CD4-positive, alpha-beta memory T cell (primary cell): ENCODE data around the gene DST. TPM values are rescaled to one million over a fixed set of nuclear protein-coding genes. Genes with fewer than 3 reads are reported as not detected.

Experiments
- CTCF ChIA-PET: fragments of 350-600 bp; sonication (Branson Sonifier 250); formaldehyde crosslinking; loops from one replicate; lab custom pipeline; 2021; ENCODE audit warnings: inconsistent platforms; ENCODE audit not compliant: partially characterized antibody; lab: Charles Lee
- POLR2A ChIA-PET: fragments of 350-600 bp; sonication (Branson Sonifier 250); formaldehyde crosslinking; loops from one replicate; lab custom pipeline; 2021; ENCODE audit not compliant: partially characterized antibody; lab: Charles Lee
- DNase-seq, 5 donors: peaks; one replicate each; pipeline versions ENCODE4 v3.0.0 to v3.0.0-alpha.2; 2020 to 2022; ENCODE audit warnings: mixed read lengths in 1 of 5
- H3K27ac ChIP-seq: one replicate; pipeline ENCODE4 v1.7.0; 2013; ENCODE audit warnings: low read depth, low read length
- H3K27me3 ChIP-seq: 2 replicates; pipeline ENCODE4 v1.7.0; 2013; ENCODE audit warnings: mild to moderate bottlenecking, low read length, moderate library complexity; ENCODE audit not compliant: insufficient read depth
- H3K36me3 ChIP-seq: 2 replicates; pipeline ENCODE4 v1.7.0; 2013; ENCODE audit warnings: mild to moderate bottlenecking, low read length, moderate library complexity; ENCODE audit not compliant: insufficient read depth
- H3K4me1 ChIP-seq: 2 replicates; pipeline ENCODE4 v1.7.0; 2013; ENCODE audit warnings: mild to moderate bottlenecking, low read length, moderate library complexity; ENCODE audit not compliant: insufficient read depth
- H3K4me3 ChIP-seq, 2 donors: one replicate each; pipeline ENCODE4 v1.7.0; 2013; ENCODE audit warnings: low read length in 2 of 2, mild to moderate bottlenecking in 1 of 2
- H3K9me3 ChIP-seq, 2 donors: one replicate each; pipeline ENCODE4 v1.7.0; 2013; ENCODE audit warnings: low read length in 2 of 2, control low read depth in 1 of 2; ENCODE audit not compliant: control insufficient read depth in 1 of 2
- H3K27ac Mint-ChIP-seq, 7 donors: one replicate each; pipeline ENCODE4 v1.8.0; 2020 to 2021; ENCODE audit warnings: mixed read lengths in 7 of 7, mild to moderate bottlenecking in 6 of 7, inconsistent platforms in 3 of 7, moderate library complexity in 3 of 7
- H3K27me3 Mint-ChIP-seq, 2 donors: one replicate each; pipeline ENCODE4 v1.8.0; 2020 to 2021; ENCODE audit warnings: mixed read lengths in 2 of 2
- H3K36me3 Mint-ChIP-seq, 2 donors: one replicate each; pipeline ENCODE4 v1.8.0; 2020 to 2021; ENCODE audit warnings: mixed read lengths in 2 of 2, inconsistent platforms in 1 of 2, mild to moderate bottlenecking in 1 of 2
- H3K4me1 Mint-ChIP-seq, 4 donors: one replicate each; pipeline ENCODE4 v1.8.0; 2020 to 2021; ENCODE audit warnings: mixed read lengths in 4 of 4, mild to moderate bottlenecking in 1 of 4
- H3K4me3 Mint-ChIP-seq, 8 donors: one replicate each; pipeline ENCODE4 v1.8.0; 2020 to 2021; ENCODE audit warnings: mixed read lengths in 8 of 8, mild to moderate bottlenecking in 7 of 8, moderate library complexity in 6 of 8, inconsistent platforms in 3 of 8
- H3K9me3 Mint-ChIP-seq, 8 donors: one replicate each; pipeline ENCODE4 v1.8.0; 2020 to 2021; ENCODE audit warnings: mixed read lengths in 8 of 8, mild to moderate bottlenecking in 5 of 8, inconsistent platforms in 3 of 8, moderate library complexity in 1 of 8
- intact Hi-C: fragments of 100-400 bp; cut with micrococcal nuclease; formaldehyde crosslinking; loops from one replicate; pipeline ENCODE4 v1.15.1; 2023
- polyA plus RNA-seq, 2 donors: library from polyadenylated mRNA; unstranded; fragments of 300-500 nt; fragmentation: Illumina TruSeq; gene quantifications; one replicate each; pipeline ENCODE4 v1.2.3, GENCODE V29; 2021
- total RNA-seq, 2 experiments: library from RNA; stranded (reverse); gene quantifications; one replicate each; pipeline ENCODE4 v1.2.3, GENCODE V29; 2021

The DST gene
- total and polyA plus RNA-seq, 4 experiments from 2014 or later = 1.1 to 8.8 (median 5.2) TPM

DNA sequence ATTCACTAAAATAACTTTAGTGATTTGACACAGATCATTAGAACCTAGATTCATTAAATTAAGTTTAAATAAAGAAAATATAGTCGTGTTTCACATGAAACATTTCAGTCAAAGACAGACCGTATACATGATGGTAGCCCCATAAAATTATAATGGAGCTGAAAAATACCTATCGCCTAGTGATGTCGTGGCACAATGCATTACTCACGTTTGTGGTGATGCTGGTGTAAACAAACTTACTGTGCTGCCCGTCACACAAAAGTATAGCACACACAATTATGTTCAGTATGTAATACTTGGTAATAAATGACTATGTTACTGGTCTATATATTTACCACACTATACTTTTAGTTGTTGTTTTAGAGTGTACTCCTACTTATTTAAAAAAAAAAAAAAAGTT, 17.3 kb downstream of the DST start:
- H3K27ac Mint-ChIP-seq = no peak overlapping the region
- no peaks in the 10 kb centered on the region for H3K9me3 ChIP-seq
- H3K4me3 Mint-ChIP-seq = no peak overlapping the region
- H3K9me3 Mint-ChIP-seq = no peaks in the 10 kb centered on the region
- ChIA-PET POLR2A (no interaction called here), CTCF (interaction anchor here (1.7 kb wide), 1 partner anchor 9 kb away, joined by 3 read pairs; no protein-coding TSS in a partner anchor)
- peaks cover 0 to 2% of the 10 kb centered on the region in 2 donors for H3K27me3 Mint-ChIP-seq
- no peaks in the 10 kb centered on the region for H3K27me3 ChIP-seq
- H3K27ac ChIP-seq = no peak overlapping the region
- no peaks in the 10 kb centered on the region for H3K36me3 ChIP-seq
- H3K36me3 Mint-ChIP-seq = no peaks in the 10 kb centered on the region
- H3K4me3 ChIP-seq = no peak overlapping the region
- H3K4me1 ChIP-seq = no peaks in the 10 kb centered on the region
- no peaks in the 10 kb centered on the region for H3K4me1 Mint-ChIP-seq
- intact Hi-C loops = no loop called here
- no peak for DNase-seq

DNA sequence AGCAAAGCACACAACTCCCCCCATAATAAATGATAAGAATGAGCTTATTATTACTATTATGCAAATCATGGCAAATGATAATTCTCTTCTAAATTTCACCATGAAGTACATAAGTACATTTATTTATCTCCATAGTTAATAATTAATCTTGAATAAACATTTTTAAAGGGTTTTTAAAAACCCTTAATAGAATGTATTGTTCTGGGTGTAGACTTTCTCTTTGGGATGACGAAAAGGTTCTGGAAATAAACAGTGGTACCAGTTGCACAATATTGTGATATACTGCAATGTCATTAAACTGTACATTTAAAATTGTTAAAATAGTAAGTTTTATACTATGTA, 18.0 kb downstream of the DST start:
- Histone ChIP-seq H3K9me3 (no peaks in the 10 kb centered on the region), H3K27me3 (no peaks in the 10 kb centered on the region), H3K36me3 (no peaks in the 10 kb centered on the region), H3K4me3 (no peak overlapping the region), H3K4me1 (no peaks in the 10 kb centered on the region), H3K27ac (no peak overlapping the region)
- ChIA-PET POLR2A (no interaction called here), CTCF (no interaction called here)
- Mint-ChIP-seq H3K9me3 (no peaks in the 10 kb centered on the region), H3K4me3 (no peak overlapping the region), H3K4me1 (no peaks in the 10 kb centered on the region), H3K27ac (no peak overlapping the region), H3K36me3 (no peaks in the 10 kb centered on the region), H3K27me3 (peaks cover 0 to 1% of the 10 kb centered on the region in 2 donors)
- no peak for DNase-seq
- intact Hi-C loops = no loop called here

GRCh38 chr6:56624046-56624727, 18.5 kb downstream of the DST start:
- Mint-ChIP-seq H3K27me3 (peaks cover 0 to 1% of the 10 kb centered on the region in 2 donors), H3K9me3 (no peaks in the 10 kb centered on the region), H3K36me3 (no peaks in the 10 kb centered on the region), H3K4me1 (no peaks in the 10 kb centered on the region), H3K4me3 (no peak overlapping the region), H3K27ac (no peak overlapping the region)
- intact Hi-C loops = no loop called here
- no peak for DNase-seq
- Histone ChIP-seq H3K27me3 (no peaks in the 10 kb centered on the region), H3K4me3 (no peak overlapping the region), H3K9me3 (no peaks in the 10 kb centered on the region), H3K27ac (no peak overlapping the region), H3K4me1 (no peaks in the 10 kb centered on the region), H3K36me3 (no peaks in the 10 kb centered on the region)
- ChIA-PET CTCF (no interaction called here), POLR2A (no interaction called here)

GRCh38 chr6:56620229-56620868, 22.3 kb downstream of the DST start:
- H3K4me3 ChIP-seq = no peak overlapping the region
- no peaks in the 10 kb centered on the region for H3K36me3 ChIP-seq
- H3K4me1 ChIP-seq = no peaks in the 10 kb centered on the region
- no peaks in the 10 kb centered on the region for H3K4me1 Mint-ChIP-seq
- intact Hi-C loops = no loop called here
- peaks cover 0 to 1% of the 10 kb centered on the region in 2 donors for H3K27me3 Mint-ChIP-seq
- H3K27ac ChIP-seq = no peak overlapping the region
- H3K27ac Mint-ChIP-seq = no peak overlapping the region
- H3K9me3 Mint-ChIP-seq = no peaks in the 10 kb centered on the region
- no peak overlapping the region for H3K4me3 Mint-ChIP-seq
- CTCF ChIA-PET = no interaction called here
- H3K27me3 ChIP-seq = no peaks in the 10 kb centered on the region
- H3K36me3 Mint-ChIP-seq = no peaks in the 10 kb centered on the region
- no peak for DNase-seq
- POLR2A ChIA-PET = no interaction called here
- no peaks in the 10 kb centered on the region for H3K9me3 ChIP-seq

GRCh38 chr6:56618050-56618449, 24.6 kb downstream of the DST start:
- H3K4me3 ChIP-seq = no peak overlapping the region
- Mint-ChIP-seq H3K27ac (no peak overlapping the region), H3K4me3 (no peak overlapping the region), H3K4me1 (no peaks in the 10 kb centered on the region), H3K9me3 (no peaks in the 10 kb centered on the region), H3K27me3 (peaks cover 0 to 3% of the 10 kb centered on the region in 2 donors), H3K36me3 (no peaks in the 10 kb centered on the region)
- POLR2A ChIA-PET = no interaction called here
- no peaks in the 10 kb centered on the region for H3K27me3 ChIP-seq
- no peak for DNase-seq
- H3K27ac ChIP-seq = no peak overlapping the region
- H3K9me3 ChIP-seq = no peaks in the 10 kb centered on the region
- H3K36me3 ChIP-seq = no peaks in the 10 kb centered on the region
- CTCF ChIA-PET = interaction anchor here (1.1 to 5.7 kb wide), 3 partner anchors 10 to 24 kb away, joined by 3 to 24 read pairs (median 5); no protein-coding TSS in a partner anchor
- intact Hi-C loops = no loop called here
- H3K4me1 ChIP-seq = no peaks in the 10 kb centered on the region

DNA sequence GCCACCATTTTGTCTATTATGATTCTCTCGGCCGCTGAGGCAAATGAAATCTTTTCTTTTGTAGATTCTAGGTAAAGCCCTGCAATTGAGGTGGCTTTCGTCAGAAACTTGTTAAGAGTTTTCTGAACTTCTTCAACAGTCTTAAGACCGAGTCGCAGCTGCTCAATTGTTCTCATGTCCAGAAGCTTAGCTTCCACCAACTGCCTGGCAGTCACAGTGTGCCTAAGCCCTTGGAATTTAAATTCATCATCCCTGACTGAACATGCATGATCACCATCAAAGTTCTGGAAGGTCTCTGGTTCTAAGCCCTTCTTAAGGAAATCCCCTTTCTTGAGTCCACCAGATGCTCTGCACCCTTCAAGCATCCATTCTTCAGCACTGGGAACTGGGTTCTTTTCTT, 25.7 kb downstream of the DST start:
- no peak overlapping the region for H3K4me3 ChIP-seq
- DNase-seq = no peak
- intact Hi-C loops = no loop called here
- no peaks in the 10 kb centered on the region for H3K4me1 ChIP-seq
- H3K27ac Mint-ChIP-seq = no peak overlapping the region
- H3K27me3 ChIP-seq = no peaks in the 10 kb centered on the region
- H3K27me3 Mint-ChIP-seq = peaks cover 0 to 2% of the 10 kb centered on the region in 2 donors
- no peaks in the 10 kb centered on the region for H3K9me3 ChIP-seq
- H3K4me3 Mint-ChIP-seq = no peak overlapping the region
- H3K9me3 Mint-ChIP-seq = peaks cover 0 to 1% (median 0%) of the 10 kb centered on the region in 8 donors
- H3K36me3 ChIP-seq = no peaks in the 10 kb centered on the region
- no peaks in the 10 kb centered on the region for H3K36me3 Mint-ChIP-seq
- ChIA-PET POLR2A (no interaction called here), CTCF (interaction anchor here (1.0 to 5.7 kb wide), 4 partner anchors 9 to 23 kb away, joined by 3 to 24 read pairs (median 4); no protein-coding TSS in a partner anchor)
- no peak overlapping the region for H3K27ac ChIP-seq
- no peaks in the 10 kb centered on the region for H3K4me1 Mint-ChIP-seq

DNA sequence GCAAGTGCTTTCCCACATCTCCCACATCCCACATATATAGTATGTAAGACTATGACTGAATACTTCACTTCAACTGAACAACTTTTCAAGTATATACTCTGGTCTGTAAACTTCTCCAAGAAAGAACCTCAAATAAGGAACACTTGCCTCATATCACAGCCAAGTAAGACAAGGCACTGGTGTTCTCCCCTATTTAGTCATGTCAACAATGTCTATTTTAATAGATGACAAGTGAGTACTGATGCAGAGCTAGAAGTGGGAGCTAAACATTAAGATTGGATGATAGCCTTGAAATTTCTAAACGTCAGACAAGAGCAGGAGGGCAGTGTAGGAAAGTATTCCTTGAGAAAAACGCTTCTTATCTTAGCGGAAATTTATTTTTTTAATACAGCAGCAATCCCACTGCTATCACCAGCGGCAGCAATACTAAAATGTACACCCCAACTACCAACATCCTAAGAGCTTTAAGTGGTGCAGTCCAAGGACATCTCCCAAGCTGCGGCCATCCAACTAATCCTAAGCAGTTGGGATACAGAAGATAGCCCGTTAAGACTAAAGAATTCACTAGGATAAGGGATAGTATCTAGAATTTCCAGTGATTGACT, 29.3 kb downstream of the DST start:
- H3K4me1 Mint-ChIP-seq = no peaks in the 10 kb centered on the region
- no peaks in the 10 kb centered on the region for H3K27me3 ChIP-seq
- no peaks in the 10 kb centered on the region for H3K36me3 ChIP-seq
- no peak overlapping the region for H3K4me3 ChIP-seq
- H3K9me3 ChIP-seq = no peaks in the 10 kb centered on the region
- ChIA-PET POLR2A (no interaction called here), CTCF (interaction anchor here (3.2 kb wide), 1 partner anchor 18 kb away, joined by 15 read pairs; no protein-coding TSS in a partner anchor)
- no peaks in the 10 kb centered on the region for H3K4me1 ChIP-seq
- peaks cover 0 to 5% of the 10 kb centered on the region in 2 donors for H3K27me3 Mint-ChIP-seq
- intact Hi-C loops = no loop called here
- H3K36me3 Mint-ChIP-seq = no peaks in the 10 kb centered on the region
- H3K9me3 Mint-ChIP-seq = peaks cover 0 to 2% (median 0%) of the 10 kb centered on the region in 8 donors
- no peak overlapping the region for H3K27ac ChIP-seq
- DNase-seq = no peak
- H3K27ac Mint-ChIP-seq = no peak overlapping the region
- H3K4me3 Mint-ChIP-seq = no peak overlapping the region
